HG02642 (cell line): Measurements from ENCODE around the gene CDKN1C.
A peak's percentile ranks its signal among the peaks of the same experiment; 100 is the strongest.

Experiments
- ATAC-seq: cut with Tn5 transposase; IDR thresholded peaks from one replicate; pipeline ENCODE4 v1.9.1; 2021; ENCODE audit warnings: mild to moderate bottlenecking; ENCODE audit not compliant: unreplicated experiment, poor library complexity

CDKN1C gene

GRCh38 chr11:2885678-2886081 lies at the start of gene CDKN1C:
TSS of gene CDKN1C (minus strand) at chr11:2885775. CDS start at chr11:2885456, 319 bp downstream.
- peak; percentile 76 for ATAC-seq

DNA sequence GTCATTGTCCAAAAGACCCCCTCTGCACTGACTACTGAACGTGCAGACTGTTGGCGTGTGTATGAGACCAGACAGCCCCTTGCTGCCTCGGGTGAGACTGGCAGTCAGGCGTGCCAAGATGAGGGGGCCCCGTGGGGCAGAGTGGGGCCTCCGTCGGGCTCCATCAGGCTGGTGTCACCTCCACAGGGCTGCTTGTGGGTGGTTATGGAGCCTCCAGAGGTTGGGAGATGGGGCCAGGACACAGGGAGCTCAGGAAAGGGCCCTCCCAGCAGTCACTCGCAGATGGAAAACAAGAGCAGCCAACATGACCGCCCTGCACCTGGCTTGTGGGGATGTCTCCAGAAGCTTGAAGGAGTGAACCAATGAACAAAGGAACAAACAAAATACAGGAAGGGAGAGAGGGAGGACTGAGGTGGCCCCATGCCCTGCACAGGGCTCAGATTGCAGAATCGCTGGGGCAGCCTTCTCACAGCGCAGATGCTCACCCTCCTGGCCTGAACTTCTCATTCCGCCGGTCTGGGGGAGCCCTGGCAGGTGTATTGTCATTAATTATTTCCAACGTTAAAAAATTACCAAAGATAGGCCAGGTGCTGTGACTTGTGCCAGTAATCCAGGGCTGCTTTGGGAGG lies 49.1 kb upstream of the CDKN1C start:
- no peak for ATAC-seq

GRCh38 chr11:2934021-2934550 lies 48.5 kb upstream of the CDKN1C start:
- ATAC-seq = no peak

DNA sequence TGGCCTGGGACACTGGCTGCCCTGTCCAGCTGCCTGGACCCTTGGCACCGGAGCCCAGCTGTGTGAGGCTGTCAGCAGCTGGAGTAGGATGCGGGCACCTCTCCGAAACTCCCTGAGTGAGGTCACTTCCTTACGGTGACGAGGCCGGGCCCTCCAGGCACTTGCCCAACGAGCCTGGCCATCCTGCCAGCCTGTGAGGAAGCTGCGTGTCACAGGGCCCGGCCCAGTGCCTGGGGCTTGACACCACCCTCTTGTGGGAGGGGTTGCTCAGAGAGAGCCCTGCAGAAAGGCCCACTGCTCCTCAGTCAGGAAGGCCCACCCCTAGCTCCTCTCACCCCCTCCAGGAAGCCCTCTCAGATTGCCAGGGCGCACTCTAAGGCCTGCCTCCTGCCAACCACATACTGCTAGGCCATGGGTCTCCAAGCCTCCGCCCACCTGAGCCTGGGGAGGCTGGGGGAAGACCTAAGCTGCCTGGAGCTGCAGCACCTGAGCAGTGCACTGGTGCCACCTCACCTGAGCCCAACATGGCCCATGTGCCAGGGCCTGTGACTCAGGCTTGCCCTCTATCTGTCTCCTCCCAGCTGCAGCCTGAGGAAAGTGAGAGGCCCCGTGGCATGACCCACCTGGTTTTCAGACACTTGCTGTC lies 47.9 kb upstream of the CDKN1C start:
- ATAC-seq = no peak

- no peak for ATAC-seq
Measured at GRCh38 chr11:2932850-2933251, 47.3 kb upstream of the CDKN1C start.

DNA sequence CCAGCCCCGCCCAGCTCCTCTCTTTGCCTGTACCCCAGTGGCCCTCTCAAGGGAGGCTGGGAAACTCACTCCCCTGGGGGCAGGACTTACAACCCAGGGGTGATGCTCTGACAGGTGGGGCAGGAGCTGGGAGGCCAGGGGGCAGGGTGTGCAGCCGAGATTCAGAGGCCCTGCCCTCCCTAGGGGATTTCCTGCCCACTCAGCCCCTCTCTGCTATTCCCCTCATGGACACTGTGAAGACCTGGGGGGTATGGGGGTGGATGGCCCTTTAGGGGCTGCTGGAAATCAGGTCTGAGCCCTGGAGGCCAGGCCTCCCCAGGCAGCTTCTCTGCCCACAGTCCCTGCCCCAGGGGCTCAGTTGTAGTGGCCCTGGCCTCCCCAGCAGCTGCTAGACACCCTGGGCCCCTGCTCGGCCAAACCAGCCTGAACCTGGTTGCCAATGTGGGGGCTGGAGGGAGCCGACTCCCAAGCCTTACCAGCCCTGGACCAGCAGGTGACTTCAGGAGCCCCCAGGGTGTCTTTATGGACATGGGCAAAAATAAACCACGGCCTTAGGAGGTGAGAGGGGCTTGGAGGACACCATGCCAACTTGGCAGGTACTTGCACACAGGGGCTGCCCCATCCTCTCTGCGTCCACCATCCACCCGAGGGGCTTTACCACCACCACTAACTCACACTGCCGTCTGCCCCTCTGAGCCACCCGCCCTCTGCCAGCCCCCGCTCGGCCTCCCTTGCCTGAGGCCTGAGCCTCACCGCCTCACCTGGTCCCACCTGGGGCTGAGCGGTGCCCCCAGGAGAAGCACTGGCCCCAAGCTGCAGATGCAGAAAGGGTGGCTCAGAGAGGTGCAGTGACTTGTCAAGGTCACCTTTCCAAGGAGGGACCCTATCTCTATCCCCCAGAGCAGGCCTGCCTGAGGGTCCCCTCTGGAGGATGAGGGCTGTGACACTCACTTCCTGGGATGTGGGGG lies 46.5 kb upstream of the CDKN1C start:
- no peak for ATAC-seq

DNA sequence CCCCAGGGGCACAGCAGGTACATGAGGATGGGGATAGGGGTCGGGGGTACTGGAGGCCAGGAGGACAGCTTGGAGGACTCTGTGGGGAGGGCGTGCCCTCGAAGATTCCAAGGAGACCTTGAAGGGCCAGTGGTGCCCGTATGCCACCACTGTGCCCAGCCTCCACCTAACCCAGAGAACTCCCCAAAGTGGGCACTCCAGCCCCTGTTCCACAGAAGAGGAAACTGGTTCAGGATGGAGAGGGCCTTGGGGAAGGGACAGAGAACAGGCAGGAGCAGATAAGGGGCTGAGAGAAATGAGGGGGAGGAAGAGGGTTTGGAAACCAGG lies 45.8 kb upstream of the CDKN1C start:
- no peak for ATAC-seq

- peak; percentile 43 for ATAC-seq
Measured at GRCh38 chr11:2930704-2931419, 45.3 kb upstream of the CDKN1C start.

DNA sequence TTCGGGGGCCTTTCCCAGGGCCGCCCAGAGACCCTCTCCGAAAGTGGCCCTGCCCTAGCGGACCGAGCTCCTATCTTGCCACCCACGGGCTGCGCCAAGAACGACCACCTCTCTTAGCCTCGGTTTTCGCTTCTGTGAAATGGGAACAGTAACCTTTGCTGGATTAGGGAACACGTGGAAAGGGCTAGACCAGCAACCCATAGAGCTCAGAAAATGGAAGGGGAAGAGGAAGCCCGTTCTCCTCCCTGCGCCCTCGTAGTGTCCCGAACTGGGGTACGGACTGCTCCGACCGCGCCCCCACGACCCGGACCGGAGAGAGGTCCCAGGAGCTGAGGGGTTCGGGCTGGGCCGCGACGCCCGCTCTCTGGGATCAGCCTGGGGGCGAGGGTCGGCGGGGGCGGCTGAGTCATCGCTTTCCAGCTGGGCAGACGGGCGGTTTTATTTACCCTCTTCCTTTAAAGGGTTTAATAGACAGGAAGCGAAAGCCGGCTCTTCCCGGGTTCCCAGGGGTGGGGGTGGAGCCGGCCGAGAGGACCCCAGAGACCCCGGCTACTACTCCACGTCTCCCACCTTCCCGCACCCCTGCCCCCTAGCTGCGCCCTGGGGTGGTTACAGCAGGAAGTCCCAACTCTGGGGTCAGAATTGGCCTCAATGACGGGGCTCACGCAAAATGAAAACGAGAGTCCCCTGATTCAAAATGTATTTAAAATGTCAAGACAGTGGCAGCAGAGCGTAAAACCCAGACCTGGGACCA lies 44.6 kb upstream of the CDKN1C start:
- peak; percentile 29 for ATAC-seq

DNA sequence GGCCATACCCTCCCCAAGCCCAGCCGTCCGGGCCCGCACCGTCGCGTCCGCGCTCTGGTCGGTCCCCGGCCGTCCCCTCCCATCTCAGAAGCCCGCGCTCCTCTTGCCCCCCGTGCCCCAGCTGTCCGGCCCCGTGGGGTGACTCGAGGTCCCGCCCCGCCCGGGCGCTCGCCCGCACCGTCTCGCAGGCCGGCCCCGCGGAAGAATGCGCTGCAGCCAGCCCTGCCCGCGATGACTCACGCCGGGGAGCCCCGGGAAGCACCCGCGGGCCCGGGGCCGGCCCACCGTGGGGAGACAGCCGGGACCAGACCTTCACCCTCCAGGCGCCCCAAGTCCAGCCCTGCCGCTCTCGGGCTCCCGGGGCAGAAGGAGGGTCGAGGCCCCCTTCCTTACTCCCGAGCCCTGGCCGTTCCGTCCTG lies 44.0 kb upstream of the CDKN1C start:
- no peak for ATAC-seq

DNA sequence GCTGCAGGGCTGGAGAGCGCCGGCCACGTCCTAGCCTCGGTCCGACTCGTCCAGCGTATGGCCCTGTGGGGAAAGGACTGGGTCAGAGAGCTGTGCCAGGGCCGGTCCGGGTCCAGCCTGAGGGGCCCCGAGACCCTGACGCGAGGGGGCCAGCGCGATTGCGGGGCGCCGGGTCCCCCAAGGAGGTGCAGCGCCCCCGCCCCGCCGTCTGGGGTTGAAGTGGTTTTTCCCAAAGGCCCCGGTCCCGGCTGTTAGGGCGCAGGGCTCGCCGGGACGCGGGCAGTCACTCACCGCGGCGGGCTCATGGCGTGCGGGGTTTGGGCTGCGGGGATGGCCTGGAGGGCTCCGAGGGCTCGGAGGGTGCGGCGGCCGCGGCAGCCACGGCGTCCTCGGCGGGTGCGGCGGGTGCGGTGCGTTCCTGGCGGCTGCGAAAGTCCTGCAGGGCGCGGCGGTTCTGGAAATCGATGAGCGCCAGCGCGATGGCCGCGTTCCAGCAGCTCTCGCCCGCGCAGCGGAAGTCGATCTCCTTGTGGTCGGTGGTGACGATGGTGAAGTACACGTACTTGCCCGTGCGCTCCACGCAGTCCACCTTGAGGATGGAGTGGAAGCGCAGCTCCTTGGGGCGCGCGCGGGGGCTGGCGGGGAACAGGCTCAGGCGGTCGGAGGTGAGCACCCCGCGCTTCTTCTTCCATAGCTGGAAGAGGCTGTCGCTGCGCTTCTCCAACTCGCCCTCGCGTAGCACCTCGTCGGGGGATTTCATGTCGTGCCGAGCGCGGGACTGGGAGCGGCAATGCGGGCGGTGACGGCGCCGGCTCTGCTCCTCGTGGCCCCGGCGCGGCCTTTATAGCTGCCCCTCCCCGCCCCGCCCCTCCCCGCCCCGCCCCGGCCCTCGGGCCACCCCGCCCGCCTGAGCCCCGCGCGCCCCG lies 43.3 kb upstream of the CDKN1C start, which contains the start of gene PHLDA2:
Gene PHLDA2, minus strand, starts transcription at position 816 of the 926 bp plus-strand sequence. Its CDS starts 56 bp downstream, at position 760.
- no peak for ATAC-seq

DNA sequence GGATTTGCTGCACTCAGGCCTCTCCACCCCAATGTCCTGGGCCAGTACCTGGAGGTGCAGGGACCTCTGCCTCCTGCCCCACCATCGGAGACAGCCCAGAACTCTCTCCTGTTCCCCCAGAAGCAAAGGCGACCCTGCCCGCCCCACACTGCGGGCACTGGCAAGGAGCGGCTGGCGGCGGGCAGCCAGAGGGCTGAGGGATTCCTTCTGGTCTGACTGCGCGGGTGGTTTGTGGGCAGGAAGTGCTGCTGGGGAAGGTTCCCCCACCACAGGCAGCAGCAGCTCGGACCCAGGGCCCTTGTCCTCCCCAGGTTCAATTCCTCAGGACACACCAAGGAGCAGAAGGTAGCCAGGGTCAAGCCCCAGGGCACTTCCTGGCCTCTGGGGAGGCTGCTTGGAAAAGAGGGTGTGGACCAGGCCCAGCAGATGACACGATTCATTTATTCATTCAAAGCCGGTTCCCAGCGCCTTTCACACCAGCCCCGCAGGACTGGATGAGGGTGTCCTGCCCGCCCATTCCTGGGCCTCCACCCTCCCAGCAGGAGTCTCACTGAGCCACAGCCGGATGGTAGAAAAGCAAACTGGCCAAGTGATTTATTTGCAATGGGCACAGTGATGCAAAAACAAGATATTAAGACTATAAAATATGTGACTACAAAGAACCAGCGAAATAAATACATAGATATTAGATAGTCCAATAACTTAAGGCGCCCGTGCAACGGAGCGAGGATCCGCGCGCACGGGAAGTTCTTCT lies 42.5 kb upstream of the CDKN1C start:
- ATAC-seq = no peak

DNA sequence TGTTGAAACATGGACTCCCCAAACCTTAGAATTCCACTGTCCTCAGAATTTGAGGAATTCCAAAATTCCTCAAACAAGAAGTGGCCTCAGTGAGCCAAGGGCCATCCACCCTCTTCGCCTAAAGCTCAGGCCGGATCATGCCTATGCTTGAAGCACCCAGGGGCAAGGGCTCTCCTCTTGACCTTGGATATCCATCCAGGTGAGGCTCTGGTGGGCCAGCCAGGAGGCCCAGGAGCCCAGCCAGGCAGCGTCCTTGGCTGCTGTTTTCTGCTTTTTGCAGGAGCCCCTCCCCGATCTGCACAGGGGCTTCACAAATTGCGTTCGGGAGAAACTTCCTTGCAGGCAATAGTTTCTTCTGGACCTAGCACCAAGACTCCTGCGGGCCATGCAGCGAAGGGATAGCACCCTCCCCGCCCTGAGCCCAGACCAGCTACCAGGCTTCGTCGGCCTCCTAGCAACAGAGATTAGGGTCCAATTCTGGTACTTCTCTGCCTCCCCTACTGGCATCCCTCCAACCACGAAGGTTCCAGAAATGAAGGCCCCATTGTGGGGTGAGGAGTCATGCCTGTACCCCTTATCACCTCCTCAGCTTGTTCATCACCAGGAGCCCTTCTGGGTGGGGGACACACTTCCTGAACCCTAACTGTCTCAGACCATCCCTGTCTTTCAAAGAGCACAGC lies 41.7 kb upstream of the CDKN1C start:
- ATAC-seq = no peak

DNA sequence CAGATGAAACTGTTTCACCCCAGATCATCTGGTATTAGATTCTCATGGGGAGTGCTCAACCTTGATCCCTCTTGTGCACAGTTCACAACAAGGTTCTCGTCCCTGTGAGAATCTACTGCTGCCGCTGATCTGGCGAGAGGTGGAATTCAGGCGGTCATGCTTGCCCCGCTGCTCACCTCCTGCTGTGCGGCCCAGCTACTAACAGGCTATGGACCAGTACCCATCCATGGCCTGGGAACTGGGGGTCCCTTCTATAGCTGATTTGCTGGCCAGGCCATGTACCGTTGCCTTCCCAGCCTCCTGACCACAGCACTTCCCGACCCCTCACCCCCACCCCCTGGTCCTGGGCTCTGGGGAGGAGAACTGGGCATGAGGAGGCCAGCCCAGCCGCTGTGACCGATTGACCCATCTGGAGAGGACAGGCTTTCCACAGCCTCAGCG lies 41.1 kb upstream of the CDKN1C start:
- no peak for ATAC-seq

DNA sequence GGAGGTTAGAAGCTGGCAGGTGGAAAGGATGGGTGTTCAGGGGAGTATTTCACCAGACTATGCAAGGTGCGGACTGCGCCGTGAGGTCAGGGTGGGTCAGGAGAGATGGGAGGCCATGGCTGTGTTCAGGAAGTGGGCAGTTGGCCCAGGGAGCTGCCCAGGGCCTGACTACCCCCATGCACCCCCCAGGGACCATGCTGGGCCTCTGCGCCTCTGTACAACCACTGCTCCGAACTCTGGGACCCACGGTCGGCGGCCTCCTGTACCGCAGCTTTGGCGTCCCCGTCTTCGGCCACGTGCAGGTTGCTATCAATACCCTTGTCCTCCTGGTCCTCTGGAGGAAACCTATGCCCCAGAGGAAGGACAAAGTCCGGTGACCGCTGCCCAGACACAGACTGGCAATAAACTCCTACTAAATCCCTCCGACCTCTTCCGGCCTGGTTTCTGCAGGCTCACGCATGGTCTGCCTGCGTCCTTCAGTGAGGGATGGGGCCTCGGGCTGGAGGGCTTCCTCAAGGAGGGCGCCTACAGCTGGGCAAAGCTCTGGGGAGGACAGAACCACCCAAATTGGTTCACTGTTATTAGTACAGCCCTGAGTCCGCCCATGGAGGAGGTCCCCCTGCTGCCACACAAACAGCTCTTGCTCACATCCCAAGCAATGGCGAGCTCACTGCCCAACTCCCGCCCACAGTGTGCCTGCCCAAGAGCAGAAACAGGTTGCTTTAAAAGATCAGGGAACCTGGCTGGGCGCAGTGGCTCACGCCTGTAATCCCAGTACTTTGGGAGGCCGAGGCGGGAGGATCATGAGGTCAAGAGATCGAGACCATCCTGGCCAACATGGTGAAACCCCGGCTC lies 39.5 kb upstream of the CDKN1C start:
- ATAC-seq = no peak

DNA sequence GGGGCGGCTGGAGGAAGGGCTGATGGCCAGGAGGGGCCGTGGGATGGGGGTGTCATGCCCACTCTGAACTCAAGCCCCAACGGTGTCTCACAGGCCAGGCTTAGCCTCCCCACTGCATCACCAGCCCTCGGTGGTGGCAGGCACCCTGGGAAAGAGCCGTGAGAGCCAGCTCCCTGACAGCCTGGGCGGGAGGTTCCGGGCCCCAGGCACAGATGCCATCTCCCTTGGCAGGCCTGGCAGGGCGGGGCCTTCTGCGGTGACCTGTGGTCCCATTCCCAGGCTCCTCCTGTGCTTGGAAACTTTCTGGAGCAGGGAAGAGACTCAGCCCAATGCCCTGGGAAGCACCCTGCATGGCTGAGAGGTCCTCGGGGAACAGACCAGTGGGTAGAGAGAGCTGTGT lies 38.8 kb upstream of the CDKN1C start:
- no peak for ATAC-seq
